HS-27A (cell line): Measurements from ENCODE around the gene GJC3.
"Not testable (repeated sequence)": the region's sequence is repeated elsewhere in the genome, so short reads cannot be mapped to it uniquely, and the experiment has no call there.

Experiments
- DNase-seq: peaks from one replicate; pipeline ENCODE4 v3.0.0-alpha.2; 2012; ENCODE audit warnings: low read depth, missing footprints

Gene GJC3, protein sequence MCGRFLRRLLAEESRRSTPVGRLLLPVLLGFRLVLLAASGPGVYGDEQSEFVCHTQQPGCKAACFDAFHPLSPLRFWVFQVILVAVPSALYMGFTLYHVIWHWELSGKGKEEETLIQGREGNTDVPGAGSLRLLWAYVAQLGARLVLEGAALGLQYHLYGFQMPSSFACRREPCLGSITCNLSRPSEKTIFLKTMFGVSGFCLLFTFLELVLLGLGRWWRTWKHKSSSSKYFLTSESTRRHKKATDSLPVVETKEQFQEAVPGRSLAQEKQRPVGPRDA

DNA sequence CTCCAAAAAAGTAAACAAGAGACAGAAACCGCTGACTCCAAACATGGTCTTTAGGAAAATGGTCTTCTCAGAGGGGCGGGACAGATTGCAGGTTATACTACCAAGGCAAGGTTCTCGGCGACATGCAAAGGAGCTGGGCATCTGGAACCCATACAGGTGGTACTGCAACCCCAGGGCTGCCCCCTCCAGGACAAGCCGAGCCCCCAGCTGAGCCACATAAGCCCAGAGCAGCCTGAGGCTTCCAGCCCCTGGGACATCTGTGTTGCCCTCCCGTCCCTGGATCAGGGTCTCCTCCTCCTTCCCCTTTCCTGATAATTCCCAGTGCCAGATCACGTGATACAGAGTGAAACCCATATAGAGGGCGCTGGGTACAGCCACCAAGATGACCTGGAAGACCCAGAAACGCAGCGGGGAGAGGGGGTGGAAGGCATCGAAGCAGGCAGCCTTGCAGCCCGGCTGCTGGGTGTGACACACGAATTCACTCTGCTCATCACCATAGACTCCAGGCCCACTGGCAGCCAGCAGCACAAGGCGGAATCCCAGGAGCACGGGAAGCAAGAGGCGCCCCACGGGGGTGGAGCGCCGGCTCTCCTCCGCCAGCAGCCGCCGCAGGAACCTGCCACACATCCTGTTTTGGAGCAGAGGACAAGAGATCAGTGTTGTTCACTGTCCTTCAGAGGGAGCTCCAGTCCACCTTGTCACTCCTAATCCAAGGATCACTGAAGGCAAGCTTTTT, at the start of gene GJC3:
TSS of gene GJC3 (minus strand) at position 627 of the 736 bp plus-strand sequence. CDS start at position 627, 0 bp downstream.
- no peak for DNase-seq

DNA sequence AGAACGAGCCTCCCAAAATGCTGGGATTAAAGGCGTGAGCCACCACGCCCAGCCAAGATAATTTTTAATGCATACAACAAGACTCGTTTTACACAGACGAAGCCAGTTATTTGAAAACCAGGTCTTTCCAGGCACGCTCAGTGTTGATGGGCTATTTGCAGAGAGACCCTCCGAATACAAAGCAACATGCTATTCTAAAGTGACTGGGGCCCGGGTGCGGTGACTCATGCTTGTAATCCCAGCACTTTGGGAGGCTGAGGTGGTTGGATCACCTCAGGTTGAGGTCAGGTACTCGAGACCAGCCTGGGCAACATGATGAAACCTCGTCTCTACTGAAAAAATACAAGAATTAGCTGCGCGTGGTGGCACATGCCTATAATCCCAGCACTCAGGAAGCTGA, 47.2 kb upstream of the GJC3 start:
- no peak for DNase-seq

DNA sequence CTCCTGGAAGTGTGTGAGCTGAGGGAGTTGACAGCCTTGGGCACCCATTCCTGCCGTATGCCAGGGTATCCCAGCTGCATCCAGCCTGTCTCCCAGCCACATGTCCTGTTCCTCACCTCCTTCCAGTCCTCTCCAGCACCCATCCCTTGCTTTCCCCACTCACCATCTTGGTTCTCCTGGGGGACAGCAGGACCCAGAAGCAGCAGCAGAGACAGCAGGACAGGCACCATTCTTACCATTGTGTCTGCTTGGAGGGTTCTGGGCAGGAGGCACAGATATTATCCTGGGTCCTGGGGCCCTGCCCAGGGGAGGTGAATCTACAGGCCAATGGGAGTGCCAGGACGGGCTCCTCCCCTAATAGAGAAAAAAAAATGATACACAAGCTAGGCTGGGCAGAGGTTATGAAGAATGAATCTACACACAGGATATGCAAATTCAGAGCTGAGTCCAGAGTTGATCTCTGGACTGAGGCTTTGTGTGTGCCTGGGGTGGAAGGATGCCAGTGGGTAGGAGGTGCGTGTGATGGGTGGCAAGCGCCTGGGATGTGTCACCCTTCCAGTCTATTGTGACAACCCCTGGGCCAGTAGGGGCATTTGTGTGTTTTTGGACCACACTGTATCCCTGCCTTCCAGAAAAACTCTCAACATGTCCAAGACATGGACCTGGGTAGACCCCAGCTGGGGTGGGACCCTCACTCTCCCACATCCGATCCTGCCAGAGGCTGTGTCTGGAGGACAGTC, 46.5 kb upstream of the GJC3 start, which contains the start of gene AZGP1:
TSS of gene AZGP1 (minus strand) at position 250 of the 740 bp plus-strand sequence. CDS start at position 239, 11 bp downstream.
- DNase-seq, result no peak

DNA sequence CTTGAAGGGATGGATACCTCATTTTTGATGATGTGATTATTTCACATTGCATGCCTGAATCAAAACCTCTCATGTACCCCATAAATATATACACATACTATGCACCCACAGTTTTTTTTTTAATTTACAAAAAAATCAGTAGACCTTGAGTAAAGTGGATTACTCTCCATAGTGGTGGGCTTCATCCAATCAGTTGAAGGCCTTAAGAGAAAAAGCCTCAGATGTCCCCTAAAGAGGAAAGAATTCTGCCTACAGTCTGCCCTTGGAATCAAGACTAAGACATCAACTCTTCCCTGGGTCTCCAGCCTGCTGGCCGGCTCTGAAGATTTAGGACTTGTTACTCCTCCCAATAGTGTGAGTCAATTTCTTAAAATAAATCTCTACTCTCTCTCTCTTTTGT, 45.3 kb upstream of the GJC3 start:
- no peak for DNase-seq

DNA sequence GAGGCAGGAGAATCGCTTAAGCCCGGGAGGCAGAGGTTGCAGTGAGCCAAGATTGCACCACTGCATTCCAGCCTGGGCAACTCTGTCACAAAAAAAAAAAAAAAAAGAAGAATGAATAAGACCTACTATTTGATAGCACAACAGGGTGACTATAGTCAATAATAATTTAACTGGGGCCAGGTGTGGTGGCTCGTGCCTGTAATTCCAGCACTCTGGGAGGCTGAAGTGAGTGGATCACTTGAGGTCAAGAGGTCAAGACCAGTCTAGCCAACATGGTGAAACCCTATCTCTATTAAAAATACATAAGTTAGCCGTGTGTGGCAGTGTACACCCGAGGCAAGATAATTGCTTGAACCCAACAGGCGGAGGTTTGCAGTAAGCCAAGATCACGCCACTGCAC, 44.4 kb upstream of the GJC3 start:
- DNase-seq, result not testable (repeated sequence)

- no peak for DNase-seq
Observed at GRCh38 chr7:99971242-99971641, 41.8 kb upstream of the GJC3 start.

DNA sequence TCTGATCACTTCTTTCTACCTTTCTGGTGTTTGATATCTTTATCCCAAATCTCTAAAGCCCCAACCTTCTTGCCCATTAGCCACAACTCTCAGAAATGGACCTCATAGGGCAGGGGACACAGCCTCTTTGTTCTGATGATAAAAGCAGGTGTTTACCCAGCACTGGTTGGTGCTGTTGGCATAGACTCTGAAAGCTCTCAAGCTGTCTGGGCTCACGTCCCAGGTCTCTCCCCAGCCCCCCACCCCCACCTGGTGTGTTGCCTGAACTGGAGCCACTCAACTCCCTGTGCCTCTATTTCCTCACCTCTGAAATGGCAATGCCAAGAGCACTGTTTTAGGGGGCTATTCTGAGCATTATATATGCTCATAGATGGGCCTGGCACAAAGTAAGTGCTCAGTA, 40.4 kb upstream of the GJC3 start:
- not testable (repeated sequence) for DNase-seq

- no peak for DNase-seq
Observed at GRCh38 chr7:99969298-99969697, 39.9 kb upstream of the GJC3 start.

GRCh38 chr7:99958564-99959227, 29.3 kb upstream of the GJC3 start:
- DNase-seq, result no peak

GRCh38 chr7:99955247-99955646, 25.8 kb upstream of the GJC3 start:
- DNase-seq, result no peak

DNA sequence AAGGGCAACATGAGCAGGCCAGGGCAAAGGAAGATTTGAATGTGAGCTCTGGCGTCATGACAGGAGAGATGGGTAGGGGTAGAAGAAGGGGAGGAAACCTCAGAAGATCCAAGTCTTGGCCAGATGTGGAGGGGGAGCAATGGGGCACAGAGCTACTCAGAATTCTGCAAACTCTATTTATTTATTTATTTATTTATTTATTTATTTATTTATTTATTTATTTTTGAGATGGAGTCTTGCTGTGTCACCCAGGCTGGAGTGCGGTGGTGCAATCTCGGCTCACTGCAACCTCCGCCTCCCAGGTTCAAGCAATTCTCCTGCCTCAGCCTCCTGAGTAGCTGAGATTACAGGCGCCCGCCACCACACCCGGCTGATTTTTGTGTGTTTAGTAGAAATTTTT, 25.2 kb upstream of the GJC3 start:
- not testable (repeated sequence) for DNase-seq

- DNase-seq, result no peak
Observed at GRCh38 chr7:99953649-99954048, 24.2 kb upstream of the GJC3 start.

GRCh38 chr7:99952649-99953048, 23.2 kb upstream of the GJC3 start:
- not testable (repeated sequence) for DNase-seq

DNA sequence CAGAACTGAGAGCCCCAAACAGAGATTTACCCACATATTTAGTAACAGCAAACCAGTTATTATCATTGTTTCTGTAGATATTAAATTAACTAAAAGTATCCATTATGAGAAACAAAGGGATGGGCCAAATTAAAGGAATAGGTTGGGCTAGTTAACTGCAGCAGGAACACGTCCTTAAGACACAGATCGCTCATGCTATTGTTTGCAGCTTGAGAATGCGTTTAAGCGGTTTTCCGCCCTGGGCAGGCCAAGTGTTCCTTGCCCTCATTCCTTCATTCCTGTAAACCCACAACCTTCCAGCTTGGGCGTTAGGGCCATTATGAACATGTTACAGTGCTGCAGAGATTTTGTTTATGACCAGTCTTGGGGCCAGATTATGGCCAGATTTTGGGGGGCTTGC, 21.4 kb upstream of the GJC3 start:
- DNase-seq, result not testable (repeated sequence)

- no peak for DNase-seq
Observed at GRCh38 chr7:99949645-99950228, 20.3 kb upstream of the GJC3 start.

GRCh38 chr7:99947608-99948007, 18.2 kb upstream of the GJC3 start:
- DNase-seq, result no peak

DNA sequence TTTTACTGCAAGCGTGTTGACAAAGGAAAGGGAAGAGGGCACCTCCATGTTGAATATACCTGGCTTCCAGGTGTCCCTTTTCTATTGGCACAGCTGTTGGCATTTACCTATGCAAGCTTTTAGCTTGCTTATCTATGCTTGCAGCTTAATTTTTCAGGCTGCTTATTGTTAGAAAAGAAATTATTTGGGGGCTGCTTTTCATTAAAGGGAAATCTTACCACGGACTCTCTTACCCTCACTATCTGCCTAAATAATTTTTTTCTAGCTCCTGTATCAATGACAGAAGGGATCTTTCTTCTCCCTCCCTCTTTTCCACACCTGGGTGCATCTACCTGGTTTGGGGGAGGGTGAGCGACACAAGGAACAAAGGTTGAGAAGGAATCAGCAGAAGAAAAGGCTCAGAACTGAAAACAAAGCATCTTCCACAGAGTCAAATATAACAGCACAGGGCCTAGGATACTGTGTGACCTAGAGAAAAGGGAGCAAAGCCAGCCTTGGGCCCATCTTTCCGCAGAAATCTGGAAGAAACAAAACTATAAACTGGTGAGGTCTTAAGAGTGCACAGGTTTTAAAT, 15.2 kb upstream of the GJC3 start:
- DNase-seq, result no peak

DNA sequence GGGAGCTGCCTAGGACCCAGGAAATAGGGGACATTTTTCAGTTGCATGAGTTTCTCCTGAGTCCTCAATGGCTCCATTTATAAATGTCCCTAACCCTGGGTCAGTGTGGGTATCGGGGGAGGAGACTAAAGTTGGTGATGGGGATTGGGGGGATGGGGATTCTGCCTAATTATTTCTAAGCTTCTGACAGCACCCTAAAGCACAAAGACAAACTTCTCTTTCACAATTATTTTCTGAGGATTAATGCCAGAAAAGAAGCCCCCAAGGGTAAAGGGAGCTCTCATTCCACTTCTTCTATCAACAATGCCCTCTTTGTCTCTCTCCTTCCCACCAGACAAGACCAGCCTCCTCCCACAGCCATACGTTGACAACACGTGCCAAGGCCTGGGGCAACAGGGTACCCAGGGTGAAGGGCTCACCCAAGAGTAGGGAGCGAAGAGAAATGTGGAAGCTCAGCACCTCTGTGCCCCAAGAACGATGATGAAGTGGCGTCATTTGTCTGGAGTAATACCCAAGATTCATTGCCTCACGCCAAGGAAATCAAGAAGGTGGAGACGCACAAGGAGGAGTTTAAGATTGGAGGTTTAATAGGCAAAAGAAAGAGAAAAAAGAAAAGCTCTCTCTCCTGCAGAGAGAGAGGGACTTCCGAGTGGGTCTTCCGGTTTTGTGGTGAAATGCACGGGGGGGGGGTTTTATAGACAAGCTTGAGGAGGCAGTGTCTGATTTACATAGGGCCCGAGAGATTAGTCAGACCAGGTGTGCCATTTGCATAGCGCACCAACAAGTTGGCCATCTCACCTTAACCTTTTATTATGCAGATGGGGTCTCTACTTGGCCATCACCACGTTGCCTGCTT, 14.4 kb upstream of the GJC3 start:
- DNase-seq, result no peak

- no peak for DNase-seq
Observed at GRCh38 chr7:99938296-99938695, 8.9 kb upstream of the GJC3 start.

DNA sequence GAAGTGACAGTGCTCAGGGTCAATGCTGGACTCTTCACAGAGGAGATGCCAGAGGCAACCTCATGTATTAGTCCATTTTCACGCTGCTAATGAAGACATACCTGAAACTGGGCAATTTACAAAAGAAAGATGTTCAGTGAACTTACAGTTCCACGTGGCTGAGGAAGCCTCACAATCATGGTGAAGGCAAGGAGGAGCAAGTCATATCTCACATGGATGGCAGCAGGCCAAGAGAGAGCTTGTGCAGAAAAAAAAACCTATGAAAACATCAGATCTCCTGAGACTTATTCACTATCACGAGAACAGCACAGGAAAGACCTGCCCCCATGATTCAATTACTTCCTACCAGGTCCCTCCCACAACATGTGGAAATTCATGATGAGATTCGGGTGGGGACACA, 5.6 kb upstream of the GJC3 start:
- not testable (repeated sequence) for DNase-seq

DNA sequence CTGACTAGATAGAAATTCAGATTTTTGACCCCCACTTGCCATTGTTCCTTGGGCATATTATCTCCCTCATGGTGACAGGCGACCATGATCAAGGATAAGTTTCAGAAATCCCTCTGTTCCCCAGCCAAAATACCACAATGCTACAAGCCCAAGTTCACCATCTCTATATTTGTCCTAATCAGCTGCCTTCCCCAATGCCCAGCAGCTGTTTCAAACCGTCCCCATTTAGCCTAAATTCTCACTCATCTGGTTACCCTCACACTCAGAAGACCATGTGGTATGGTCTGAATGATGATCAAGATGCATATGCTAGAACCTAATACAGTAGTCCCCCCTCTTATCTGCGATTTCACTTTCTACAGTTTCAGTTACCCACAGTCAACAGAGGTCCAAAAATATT, 956 bp upstream of the GJC3 start:
- DNase-seq, result no peak
